Right ventricle myocardium inferior (tissue), 1 donor: Measurements from ENCODE around the gene KRT2. TPM values are rescaled to one million over a fixed set of nuclear protein-coding genes. Genes with fewer than 3 reads are reported as not detected.

Experiments
- ATAC-seq: fragments of 200-7000 bp; cut with Tn5 transposase; one replicate; pipeline ENCODE4 v1.9.1; 2020; ENCODE audit warnings: mild to moderate bottlenecking, moderate library complexity
- DNase-seq: peaks from one replicate; pipeline ENCODE4 v3.0.0; 2021; ENCODE audit errors: missing footprints
- intact Hi-C: fragments of 100-400 bp; cut with DNase I; formaldehyde crosslinking; loops from one replicate; pipeline ENCODE4 v1.11.0; 2022
- total RNA-seq: library from RNA; stranded (reverse); fragmentation: NEBNext Ultra II Directional; extraction: Animal tissue kit (Norgen Biotek cat#: 25700); gene quantifications from one replicate; pipeline ENCODE4 v1.2.1, GENCODE V29; 2021
- donor health status: DM: no; HTN: yes; CAD: no; lungs with severe emphysema.

KRT2 gene
- total RNA-seq, 1 donor from 2014 or later: not detected

- intact Hi-C loops: no loop called here
- ATAC-seq (no peak), DNase-seq (no peak)
These were observed 22.0 kb downstream of the KRT2 start for GRCh38 chr12:52630008-52630500.

- ATAC-seq: no peak
- DNase-seq: no peak
- intact Hi-C loops: no loop called here
These were observed 22.6 kb downstream of the KRT2 start for GRCh38 chr12:52629281-52630007.

- intact Hi-C loops: no loop called here
- DNase-seq (no peak), ATAC-seq (no peak)
These were observed 23.2 kb downstream of the KRT2 start for GRCh38 chr12:52628841-52629240.

GRCh38 chr12:52628111-52628507, 23.9 kb downstream of the KRT2 start:
- no peak for ATAC-seq
- no peak for DNase-seq
- intact Hi-C loops: no loop called here

GRCh38 chr12:52627395-52628110, 24.5 kb downstream of the KRT2 start:
- no peak for ATAC-seq
- no peak for DNase-seq
- intact Hi-C loops: no loop called here

GRCh38 chr12:52622349-52622748, 29.7 kb downstream of the KRT2 start:
- no peak for DNase-seq
- intact Hi-C loops: no loop called here
- no peak for ATAC-seq

- DNase-seq (no peak), ATAC-seq (no peak)
- intact Hi-C loops: no loop called here
These were observed 33.1 kb downstream of the KRT2 start for GRCh38 chr12:52618866-52619265.

- DNase-seq (no peak), ATAC-seq (no peak)
- intact Hi-C loops: no loop called here
These were observed 33.8 kb downstream of the KRT2 start, which contains the start of gene KRT73 for GRCh38 chr12:52618216-52618615. KRT73 (minus strand) TSS chr12:52618559; CDS start chr12:52618524, 35 bp downstream.

- DNase-seq: no peak
- intact Hi-C loops: no loop called here
- ATAC-seq: no peak
These were observed 34.6 kb downstream of the KRT2 start for GRCh38 chr12:52617403-52617785.

GRCh38 chr12:52616680-52617402, 35.2 kb downstream of the KRT2 start:
- DNase-seq: no peak
- ATAC-seq: no peak
- intact Hi-C loops: no loop called here

GRCh38 chr12:52615912-52616311, 36.1 kb downstream of the KRT2 start:
- ATAC-seq (no peak), DNase-seq (no peak)
- intact Hi-C loops: no loop called here

- DNase-seq (no peak), ATAC-seq (no peak)
- intact Hi-C loops: no loop called here
These were observed 36.7 kb downstream of the KRT2 start for GRCh38 chr12:52615208-52615868.

- ATAC-seq (no peak), DNase-seq (no peak)
- intact Hi-C loops: no loop called here
These were observed 37.4 kb downstream of the KRT2 start for GRCh38 chr12:52614381-52615207.

- DNase-seq (no peak), ATAC-seq (no peak)
- intact Hi-C loops: no loop called here
These were observed 38.5 kb downstream of the KRT2 start for GRCh38 chr12:52613384-52614030.

GRCh38 chr12:52612431-52613383, 39.3 kb downstream of the KRT2 start:
- no peak for ATAC-seq
- no peak for DNase-seq
- intact Hi-C loops: no loop called here

GRCh38 chr12:52611080-52611468, 40.9 kb downstream of the KRT2 start:
- DNase-seq (no peak), ATAC-seq (no peak)
- intact Hi-C loops: no loop called here
